Osteoblast (primary cell): ENCODE data around the gene EIF3M. TPM values are rescaled to one million over a fixed set of nuclear protein-coding genes. Genes with fewer than 3 reads are reported as not detected.

Source experiments
- DNase-seq: peaks from one replicate; pipeline ENCODE4 v3.0.0; 2011; ENCODE audit warnings: low spot score, mixed read lengths; ENCODE audit not compliant: insufficient read length; ENCODE audit errors: missing footprints
- H2AFZ ChIP-seq: 2 replicates; pipeline ENCODE4 v1.6.0; 2011; ENCODE audit warnings: mild to moderate bottlenecking, low read length
- H3K27ac ChIP-seq: 2 replicates; pipeline ENCODE4 v1.5.1; 2011; ENCODE audit warnings: mild to moderate bottlenecking, low read depth, low read length, moderate library complexity
- H3K27me3 ChIP-seq: 2 replicates; pipeline ENCODE4 v1.6.0; 2012; ENCODE audit warnings: mild to moderate bottlenecking, control low read depth, inconsistent platforms, low read length, moderate library complexity; ENCODE audit not compliant: insufficient read depth
- H3K36me3 ChIP-seq: 2 replicates; pipeline ENCODE4 v1.5.1; 2011; ENCODE audit warnings: mild to moderate bottlenecking, low read length, control low read depth, moderate library complexity; ENCODE audit not compliant: insufficient read depth
- H3K4me1 ChIP-seq: 2 replicates; pipeline ENCODE4 v1.5.1; 2011; ENCODE audit warnings: mild to moderate bottlenecking, low read length, control low read depth, moderate library complexity; ENCODE audit not compliant: insufficient read depth
- H3K4me2 ChIP-seq: 2 replicates; pipeline ENCODE4 v1.6.0; 2011; ENCODE audit warnings: mild to moderate bottlenecking, low read length; ENCODE audit not compliant: insufficient read depth
- H3K4me3 ChIP-seq: fragments of 200-600 bp; sonication (generic); 3 replicates; pipeline ENCODE4 v1.5.1; 2012; ENCODE audit warnings: mild to moderate bottlenecking, low read length, inconsistent platforms; ENCODE audit not compliant: insufficient read depth
- H3K79me2 ChIP-seq: 2 replicates; pipeline ENCODE4 v1.6.0; 2012; ENCODE audit warnings: mild to moderate bottlenecking, low read length, control low read depth, inconsistent platforms; ENCODE audit not compliant: insufficient read depth
- H3K9me3 ChIP-seq: 2 replicates; pipeline ENCODE4 v1.5.1; 2011; ENCODE audit warnings: low read depth, low read length, control low read depth
- H4K20me1 ChIP-seq: 2 replicates; pipeline ENCODE4 v1.6.0; 2012; ENCODE audit warnings: mild to moderate bottlenecking, low read length, control low read depth; ENCODE audit not compliant: insufficient read depth
- total RNA-seq: library from RNA; depleted of rRNA; stranded (reverse); fragments of >200 nt; gene quantifications from 2 replicates; pipeline ENCODE4 v1.2.3, GENCODE V29; 2012
- TF ChIP-seq, protein P1 (sequence below): IDR thresholded peaks from 2 replicates; pipeline ENCODE4 v1.5.1; 2011; ENCODE audit warnings: mild to moderate bottlenecking, low read depth, low read length, moderate library complexity; ENCODE audit errors: extremely low read depth

EIF3M gene
- 350 and 378 TPM in 2 replicates for total RNA-seq

DNA sequence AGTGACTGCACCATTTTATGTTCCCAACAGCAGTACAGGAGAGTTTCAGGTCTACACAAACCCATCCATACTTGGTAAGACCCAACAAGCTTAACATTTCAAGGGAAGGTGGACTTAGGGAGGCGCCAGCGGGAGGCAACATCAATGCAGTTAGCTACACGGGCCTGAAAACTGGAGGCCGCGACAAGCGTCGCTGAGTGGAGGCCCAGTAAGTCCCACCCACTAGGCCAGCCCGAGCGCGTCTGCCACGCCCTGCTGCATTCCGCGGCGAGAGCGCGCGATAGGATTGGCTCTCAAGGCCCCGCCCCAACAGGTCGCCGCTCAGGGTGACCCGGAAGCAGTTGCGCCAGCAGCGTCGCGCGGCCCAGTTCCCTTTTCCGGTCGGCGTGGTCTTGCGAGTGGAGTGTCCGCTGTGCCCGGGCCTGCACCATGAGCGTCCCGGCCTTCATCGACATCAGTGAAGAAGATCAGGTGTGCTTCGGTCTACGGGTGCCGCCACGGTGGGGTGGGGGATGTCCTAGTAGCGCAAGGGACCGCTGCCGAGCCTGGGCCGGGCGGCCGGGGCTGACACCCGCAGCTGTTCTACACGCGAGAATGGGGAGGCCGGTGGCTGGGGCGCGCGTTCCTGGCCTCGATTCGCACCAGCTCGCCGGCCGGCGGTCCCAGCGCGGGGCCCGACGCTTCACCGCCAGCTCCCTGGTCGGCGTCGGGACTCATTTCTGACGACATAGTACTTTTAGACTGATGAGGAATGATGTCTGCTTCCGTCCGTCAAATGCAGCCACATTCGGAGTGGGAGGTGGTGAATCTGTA is at the start of gene EIF3M:
TSS of gene EIF3M (plus strand) at position 373 of the 813 bp plus-strand sequence. CDS start at position 430, 57 bp downstream.
- Histone ChIP-seq H3K4me1 (peaks cover 11% of the 10 kb centered on the region), H3K27ac (peak within 1 kb of the TSS; percentile 82), H3K79me2 (peaks cover 49% of the 10 kb centered on the region), H3K36me3 (peaks cover 2% of the 10 kb centered on the region), H2AFZ (peak within 1 kb of the TSS; percentile 94), H4K20me1 (peaks cover 24% of the 10 kb centered on the region), H3K9me3 (no peaks in the 10 kb centered on the region), H3K27me3 (no peaks in the 10 kb centered on the region), H3K4me2 (peak within 1 kb of the TSS; percentile 94), H3K4me3 (peak within 1 kb of the TSS; percentile 99)
- TF ChIP-seq, protein P1, sequence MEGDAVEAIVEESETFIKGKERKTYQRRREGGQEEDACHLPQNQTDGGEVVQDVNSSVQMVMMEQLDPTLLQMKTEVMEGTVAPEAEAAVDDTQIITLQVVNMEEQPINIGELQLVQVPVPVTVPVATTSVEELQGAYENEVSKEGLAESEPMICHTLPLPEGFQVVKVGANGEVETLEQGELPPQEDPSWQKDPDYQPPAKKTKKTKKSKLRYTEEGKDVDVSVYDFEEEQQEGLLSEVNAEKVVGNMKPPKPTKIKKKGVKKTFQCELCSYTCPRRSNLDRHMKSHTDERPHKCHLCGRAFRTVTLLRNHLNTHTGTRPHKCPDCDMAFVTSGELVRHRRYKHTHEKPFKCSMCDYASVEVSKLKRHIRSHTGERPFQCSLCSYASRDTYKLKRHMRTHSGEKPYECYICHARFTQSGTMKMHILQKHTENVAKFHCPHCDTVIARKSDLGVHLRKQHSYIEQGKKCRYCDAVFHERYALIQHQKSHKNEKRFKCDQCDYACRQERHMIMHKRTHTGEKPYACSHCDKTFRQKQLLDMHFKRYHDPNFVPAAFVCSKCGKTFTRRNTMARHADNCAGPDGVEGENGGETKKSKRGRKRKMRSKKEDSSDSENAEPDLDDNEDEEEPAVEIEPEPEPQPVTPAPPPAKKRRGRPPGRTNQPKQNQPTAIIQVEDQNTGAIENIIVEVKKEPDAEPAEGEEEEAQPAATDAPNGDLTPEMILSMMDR: no peak
- peak; percentile 94 for DNase-seq

DNA sequence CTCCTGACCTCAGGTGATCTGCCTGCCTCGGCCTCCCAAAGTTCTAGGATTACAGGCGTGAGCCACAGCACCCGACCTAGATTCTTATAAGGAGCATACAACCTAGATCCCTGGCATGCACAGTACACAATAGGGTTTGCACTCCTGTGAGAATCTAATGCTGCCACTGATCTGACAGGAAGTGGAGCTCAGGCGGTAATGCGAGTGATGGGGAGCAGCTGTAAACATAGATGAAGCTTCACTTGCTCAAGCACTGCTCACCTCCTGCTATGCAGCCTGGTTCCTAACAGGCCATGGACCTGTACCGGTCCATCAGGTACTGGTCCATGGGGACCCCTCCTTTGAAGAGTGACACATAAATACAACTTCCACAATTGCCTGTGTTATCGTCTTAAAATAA is 44.8 kb upstream of the EIF3M start:
- Histone ChIP-seq H3K27me3 (no peaks in the 10 kb centered on the region), H3K4me3 (no peak overlapping the region), H3K9me3 (no peaks in the 10 kb centered on the region), H3K4me1 (no peaks in the 10 kb centered on the region), H3K36me3 (no peaks in the 10 kb centered on the region), H2AFZ (no peak overlapping the region), H3K4me2 (no peak overlapping the region), H3K79me2 (no peaks in the 10 kb centered on the region), H3K27ac (no peak overlapping the region), H4K20me1 (no peaks in the 10 kb centered on the region)
- no peak for DNase-seq
- TF ChIP-seq, protein P1: no peak

DNA sequence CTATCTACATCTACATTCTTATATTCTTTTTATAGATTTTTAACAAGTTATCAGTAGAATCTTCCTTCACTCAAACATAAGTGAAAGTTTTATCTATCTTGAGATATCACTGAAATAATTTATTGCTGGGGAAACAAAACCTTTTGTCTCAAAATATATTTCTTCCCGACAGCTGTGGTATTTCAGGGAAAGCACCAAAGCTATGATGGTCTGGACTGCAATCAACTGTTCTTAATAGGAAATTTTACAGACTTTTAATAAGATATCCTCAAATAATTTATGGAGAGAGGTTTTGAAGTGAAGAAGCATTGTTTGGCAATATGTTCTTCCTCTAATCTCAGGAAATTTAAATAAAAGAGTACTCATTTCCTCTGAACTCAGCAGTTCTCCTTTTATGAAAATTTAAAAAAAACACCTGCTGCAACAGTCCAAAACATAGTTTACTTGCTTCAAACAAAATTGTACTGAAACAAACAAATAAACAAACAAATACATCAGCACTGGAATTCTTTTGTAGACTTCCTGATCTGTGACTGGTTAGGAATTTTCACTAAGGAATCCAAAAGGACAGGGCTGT is 33.9 kb upstream of the EIF3M start:
- H3K4me1 ChIP-seq: no peaks in the 10 kb centered on the region
- TF ChIP-seq, protein P1: no peak
- H3K4me2 ChIP-seq: no peak overlapping the region
- no peak overlapping the region for H2AFZ ChIP-seq
- H4K20me1 ChIP-seq: no peaks in the 10 kb centered on the region
- H3K4me3 ChIP-seq: no peak overlapping the region
- H3K36me3 ChIP-seq: no peaks in the 10 kb centered on the region
- no peaks in the 10 kb centered on the region for H3K79me2 ChIP-seq
- H3K27ac ChIP-seq: no peak overlapping the region
- no peaks in the 10 kb centered on the region for H3K9me3 ChIP-seq
- no peaks in the 10 kb centered on the region for H3K27me3 ChIP-seq
- DNase-seq: no peak

DNA sequence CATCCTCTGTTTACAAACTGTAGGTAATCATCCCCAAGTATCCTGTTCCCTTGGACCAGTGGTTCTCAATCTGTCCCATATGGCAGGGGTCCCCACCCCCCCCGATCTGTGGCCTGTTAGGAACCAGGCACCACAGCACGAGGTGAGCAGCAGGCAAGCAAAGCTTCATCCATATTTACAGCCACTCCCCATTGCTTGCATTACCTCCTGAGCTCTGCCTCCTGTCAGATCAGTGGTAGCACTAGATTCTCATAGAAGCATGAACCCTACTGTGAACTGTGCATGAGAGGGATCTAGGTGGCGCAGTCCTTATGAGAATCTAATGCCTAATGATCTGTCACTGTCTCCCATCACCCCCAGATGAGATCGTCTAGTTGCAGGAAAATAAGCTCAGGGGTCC is 33.4 kb upstream of the EIF3M start:
- Histone ChIP-seq H3K36me3 (no peaks in the 10 kb centered on the region), H4K20me1 (no peaks in the 10 kb centered on the region), H2AFZ (no peak overlapping the region), H3K27me3 (no peaks in the 10 kb centered on the region), H3K4me1 (no peaks in the 10 kb centered on the region), H3K4me3 (no peak overlapping the region), H3K27ac (no peak overlapping the region), H3K79me2 (no peaks in the 10 kb centered on the region), H3K4me2 (no peak overlapping the region), H3K9me3 (no peaks in the 10 kb centered on the region)
- TF ChIP-seq, protein P1: no peak
- DNase-seq: no peak
